22Rv1 (cell line): Measurements from ENCODE around the gene RCN2.

ENCODE experiments used
- CTCF ChIP-seq: fragments of 450-650 bp; IDR thresholded peaks from 2 replicates; pipeline ENCODE4 v1.5.1; 2017; ENCODE audit warnings: mild to moderate bottlenecking
- ZFX ChIP-seq: fragments of 450-650 bp; IDR thresholded peaks from 2 replicates; pipeline ENCODE4 v1.6.1; 2017; ENCODE audit warnings: antibody characterized with exemption, borderline replicate concordance

DNA sequence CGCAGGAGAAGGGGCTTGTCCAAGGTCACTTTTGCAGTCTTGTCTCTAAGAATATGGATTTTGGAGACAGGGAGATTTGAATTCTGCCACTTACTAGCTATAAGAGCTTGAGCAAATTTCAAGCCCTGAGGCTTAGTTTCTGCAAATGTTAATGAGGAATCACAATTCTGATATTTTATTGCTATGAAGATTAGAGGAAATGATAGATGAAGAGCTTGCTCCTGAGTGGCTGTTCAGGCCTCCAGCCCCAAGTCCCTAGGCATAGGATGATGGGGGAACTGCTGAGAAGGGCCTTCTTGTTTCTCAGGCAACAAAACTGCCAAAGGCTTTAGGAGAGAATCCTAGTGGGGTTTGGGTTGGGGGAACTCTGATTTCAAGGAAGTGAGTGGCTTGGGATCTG is 44.6 kb downstream of the RCN2 start:
- TF ChIP-seq CTCF (no peak), ZFX (no peak)
